Right lobe of liver (tissue), 4 donors: ENCODE results near the gene KIAA0513.

Experiments
- POLR2A ChIP-seq: fragments of 450-650 bp; IDR thresholded peaks from one replicate; pipeline ENCODE4 v1.6.1; 2017; ENCODE audit warnings: antibody characterized with exemption, mild to moderate bottlenecking
- TF ChIP-seq, protein P1 (sequence below), 4 donors: fragments of 200-600 bp in 3 of 4; fragments of 450-650 bp in 1 of 4; IDR thresholded peaks; one replicate each; pipeline versions ENCODE4 v1.5.1 to v1.8.0; 2016 to 2022; ENCODE audit warnings: antibody characterized with exemption in 4 of 4, mild to moderate bottlenecking in 2 of 4
- donor health status: DM: no; HTN: no; CAD: no.
- donor health status: DM: no; HTN: no; CAD: no.
- donor health status: DM: no; HTN: yes; CAD: no.

DNA sequence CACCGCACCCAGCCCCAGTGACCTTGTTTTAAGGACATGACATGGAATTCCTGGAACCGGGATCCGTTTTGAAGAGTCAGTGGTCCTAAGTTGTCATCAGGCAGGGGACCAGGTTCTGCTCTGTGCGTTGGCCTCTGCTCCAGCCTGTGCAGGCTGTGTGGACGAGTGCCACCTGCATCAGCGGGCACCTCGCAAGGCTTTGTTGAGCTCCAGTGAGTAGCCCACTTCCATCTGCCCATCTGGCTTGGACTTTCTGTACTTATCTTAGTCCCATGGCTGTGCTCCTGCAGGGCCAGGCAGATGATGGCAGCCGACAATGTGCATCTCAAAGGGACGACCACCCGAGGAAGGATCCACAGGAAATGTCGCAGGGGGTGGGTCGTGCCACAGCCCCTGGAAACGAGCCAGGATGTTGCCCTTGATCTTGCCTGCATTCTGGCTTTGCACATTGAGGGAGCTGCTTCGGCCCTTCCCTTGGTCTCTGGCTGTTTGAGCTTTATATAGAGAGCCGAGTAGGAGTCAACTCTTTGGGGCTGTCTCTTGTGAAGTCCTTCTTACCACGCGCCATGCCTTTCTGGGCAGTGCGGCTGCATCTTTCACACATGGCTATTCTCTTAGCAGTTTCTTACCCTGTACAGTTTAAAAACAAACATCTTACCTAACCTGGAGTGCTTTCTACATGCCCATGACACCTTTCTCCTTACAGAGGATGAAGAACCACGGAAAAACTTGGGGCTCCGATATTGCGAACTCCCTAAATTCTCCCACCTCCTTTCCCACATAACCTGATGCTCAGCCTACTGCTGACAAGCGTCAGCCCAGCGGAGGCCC lies 18.3 kb downstream of the KIAA0513 start:
- TF ChIP-seq, protein P1, sequence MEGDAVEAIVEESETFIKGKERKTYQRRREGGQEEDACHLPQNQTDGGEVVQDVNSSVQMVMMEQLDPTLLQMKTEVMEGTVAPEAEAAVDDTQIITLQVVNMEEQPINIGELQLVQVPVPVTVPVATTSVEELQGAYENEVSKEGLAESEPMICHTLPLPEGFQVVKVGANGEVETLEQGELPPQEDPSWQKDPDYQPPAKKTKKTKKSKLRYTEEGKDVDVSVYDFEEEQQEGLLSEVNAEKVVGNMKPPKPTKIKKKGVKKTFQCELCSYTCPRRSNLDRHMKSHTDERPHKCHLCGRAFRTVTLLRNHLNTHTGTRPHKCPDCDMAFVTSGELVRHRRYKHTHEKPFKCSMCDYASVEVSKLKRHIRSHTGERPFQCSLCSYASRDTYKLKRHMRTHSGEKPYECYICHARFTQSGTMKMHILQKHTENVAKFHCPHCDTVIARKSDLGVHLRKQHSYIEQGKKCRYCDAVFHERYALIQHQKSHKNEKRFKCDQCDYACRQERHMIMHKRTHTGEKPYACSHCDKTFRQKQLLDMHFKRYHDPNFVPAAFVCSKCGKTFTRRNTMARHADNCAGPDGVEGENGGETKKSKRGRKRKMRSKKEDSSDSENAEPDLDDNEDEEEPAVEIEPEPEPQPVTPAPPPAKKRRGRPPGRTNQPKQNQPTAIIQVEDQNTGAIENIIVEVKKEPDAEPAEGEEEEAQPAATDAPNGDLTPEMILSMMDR (IDR thresholded peaks at IDR 0.05): no peak
- no peak for TF ChIP-seq POLR2A
